Transverse colon (tissue), 4 donors: Measurements from ENCODE around the gene GPT2. TPM values are rescaled to one million over a fixed set of nuclear protein-coding genes. Genes with fewer than 3 reads are reported as not detected.

ENCODE experiments used
- DNase-seq: peaks from one replicate; pipeline ENCODE4 v3.0.0-alpha.2; 2019
- H3K27ac ChIP-seq, 4 donors: fragments of 200-600 bp; sonication (generic); 2 replicates each; pipeline ENCODE4 v1.5.1; 2016 to 2018; ENCODE audit warnings: inconsistent platforms in 4 of 4
- H3K27me3 ChIP-seq: fragments of 200-600 bp; sonication (generic); 2 replicates; pipeline ENCODE4 v1.5.1; 2017; ENCODE audit warnings: inconsistent platforms
- H3K36me3 ChIP-seq, 4 donors: fragments of 200-600 bp; sonication (generic); 2 replicates each; pipeline ENCODE4 v1.5.1; 2017 to 2019; ENCODE audit warnings: inconsistent platforms in 4 of 4
- H3K4me1 ChIP-seq, 4 donors: fragments of 200-600 bp; sonication (generic); 2 replicates each; pipeline ENCODE4 v1.5.1; 2017 to 2020; ENCODE audit warnings: inconsistent platforms in 4 of 4
- H3K4me3 ChIP-seq, 4 donors: fragments of 200-600 bp; sonication (generic); 1 replicate in 1 of 4; 2 replicates in 3 of 4; pipeline versions ENCODE4 v1.5.1 to v1.6.1; 2017 to 2019; ENCODE audit warnings: inconsistent platforms in 4 of 4
- H3K9me3 ChIP-seq, 2 donors: fragments of 200-600 bp; sonication (generic); 2 replicates each; pipeline ENCODE4 v1.5.1; 2017 to 2019; ENCODE audit warnings: inconsistent platforms in 2 of 2
- EP300 ChIP-seq: sonication (generic); formaldehyde crosslinking; IDR thresholded peaks from one replicate; pipeline ENCODE4 v1.6.1; 2017; ENCODE audit warnings: antibody characterized with exemption, low read depth
- POLR2A ChIP-seq: fragments of 450-650 bp; IDR thresholded peaks from one replicate; pipeline ENCODE4 v1.6.1; 2016; ENCODE audit warnings: antibody characterized with exemption, mild to moderate bottlenecking, moderate library complexity
- POLR2AphosphoS5 ChIP-seq, 3 donors: sonication (generic); formaldehyde crosslinking; IDR thresholded peaks; one replicate each; pipeline ENCODE4 v1.6.1; 2016; ENCODE audit warnings: antibody characterized with exemption in 3 of 3
- WGBS, 2 donors: methylation state at CpG; one replicate each; pipeline ENCODE4 v1.1.5; 2018; ENCODE audit warnings: low coverage in 1 of 2; 5-methylcytosine and 5-hydroxymethylcytosine counted together
- in situ Hi-C, 4 donors: fragments of 200-750 bp; cut with MboI; loops; one replicate each; pipeline versions ENCODE4 v1.15.0 to v1.15.1; 2017; ENCODE audit warnings: low sequenced_read_pairs in 3 of 4, low pct_ligation_motif_present in 1 of 4, low pct_unique_long_range_greater_than_20kb in 1 of 4
- intact Hi-C: fragments of 100-400 bp; cut with DNase I; formaldehyde crosslinking; loops from one replicate; pipeline ENCODE4 v1.15.1; 2023; ENCODE audit warnings: low total_unique reads
- small RNA-seq, 4 donors: library from RNA; depleted of rRNA; stranded (forward); fragments of <200 nt; gene quantifications; one replicate each; pipeline ENCODE3, GENCODE V24; 2016
- total RNA-seq, 4 donors: library from RNA; depleted of rRNA; stranded (reverse); fragments of >200 nt; gene quantifications; one replicate each; pipeline ENCODE4 v1.1.0, GENCODE V29; 2016
- TF ChIP-seq, protein P1 (sequence below), 5 experiments: fragments of 200-600 bp in 3 of 5; fragments of 450-650 bp in 2 of 5; sonication (generic) in 3 of 5; IDR thresholded peaks; 1 replicate in 2 of 5; 2 replicates in 3 of 5; pipeline ENCODE4 v1.5.1; 2016 to 2017; ENCODE audit warnings: antibody characterized with exemption in 5 of 5, inconsistent platforms in 3 of 5, mild to moderate bottlenecking in 2 of 5, moderate library complexity in 1 of 5

GPT2 gene
- total RNA-seq, 4 donors from 2014 or later, result 10.9 to 29.5 (median 16.9) TPM

DNA sequence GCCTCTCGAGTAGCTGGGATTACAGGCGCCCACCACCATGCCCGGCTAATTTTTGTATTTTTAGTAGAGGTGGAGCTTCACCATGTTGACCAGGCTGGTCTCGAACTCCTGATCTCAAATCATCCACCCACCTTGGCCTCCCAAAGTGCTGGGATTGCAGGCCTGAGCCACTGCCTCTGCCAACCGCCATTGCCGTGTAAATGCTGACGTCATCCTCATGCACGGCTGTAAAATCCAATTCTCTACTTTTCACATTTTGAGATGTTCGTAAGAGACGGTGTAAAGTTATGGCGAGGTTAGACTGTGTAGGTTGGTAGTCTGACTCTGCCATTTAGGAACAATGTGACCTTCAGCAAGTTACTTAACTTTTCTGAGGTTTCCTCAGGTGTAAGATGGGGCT is 91.0 kb downstream of the GPT2 start:
- Histone ChIP-seq H3K27ac (no peak overlapping the region), H3K4me3 (no peak overlapping the region), H3K4me1 (peaks cover 0 to 35% (median 17%) of the 10 kb centered on the region in 4 donors), H3K27me3 (no peaks in the 10 kb centered on the region), H3K9me3 (no peaks in the 10 kb centered on the region), H3K36me3 (peaks cover 0 to under 1% (median 0%) of the 10 kb centered on the region in 4 donors)
- DNase-seq, result no peak
- intact Hi-C loops (no loop called here), in situ Hi-C loops (no loop called here)
- TF ChIP-seq POLR2A, result no peak
- TF ChIP-seq, protein P1, sequence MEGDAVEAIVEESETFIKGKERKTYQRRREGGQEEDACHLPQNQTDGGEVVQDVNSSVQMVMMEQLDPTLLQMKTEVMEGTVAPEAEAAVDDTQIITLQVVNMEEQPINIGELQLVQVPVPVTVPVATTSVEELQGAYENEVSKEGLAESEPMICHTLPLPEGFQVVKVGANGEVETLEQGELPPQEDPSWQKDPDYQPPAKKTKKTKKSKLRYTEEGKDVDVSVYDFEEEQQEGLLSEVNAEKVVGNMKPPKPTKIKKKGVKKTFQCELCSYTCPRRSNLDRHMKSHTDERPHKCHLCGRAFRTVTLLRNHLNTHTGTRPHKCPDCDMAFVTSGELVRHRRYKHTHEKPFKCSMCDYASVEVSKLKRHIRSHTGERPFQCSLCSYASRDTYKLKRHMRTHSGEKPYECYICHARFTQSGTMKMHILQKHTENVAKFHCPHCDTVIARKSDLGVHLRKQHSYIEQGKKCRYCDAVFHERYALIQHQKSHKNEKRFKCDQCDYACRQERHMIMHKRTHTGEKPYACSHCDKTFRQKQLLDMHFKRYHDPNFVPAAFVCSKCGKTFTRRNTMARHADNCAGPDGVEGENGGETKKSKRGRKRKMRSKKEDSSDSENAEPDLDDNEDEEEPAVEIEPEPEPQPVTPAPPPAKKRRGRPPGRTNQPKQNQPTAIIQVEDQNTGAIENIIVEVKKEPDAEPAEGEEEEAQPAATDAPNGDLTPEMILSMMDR (IDR thresholded peaks at IDR 0.05), result no peak
- TF ChIP-seq EP300, result no peak
- no peak for TF ChIP-seq POLR2AphosphoS5 (IDR thresholded peaks at IDR 0.05)
- WGBS, 2 donors, result 96% methylated on average over 9 to 11 of the region's 11 CpGs

DNA sequence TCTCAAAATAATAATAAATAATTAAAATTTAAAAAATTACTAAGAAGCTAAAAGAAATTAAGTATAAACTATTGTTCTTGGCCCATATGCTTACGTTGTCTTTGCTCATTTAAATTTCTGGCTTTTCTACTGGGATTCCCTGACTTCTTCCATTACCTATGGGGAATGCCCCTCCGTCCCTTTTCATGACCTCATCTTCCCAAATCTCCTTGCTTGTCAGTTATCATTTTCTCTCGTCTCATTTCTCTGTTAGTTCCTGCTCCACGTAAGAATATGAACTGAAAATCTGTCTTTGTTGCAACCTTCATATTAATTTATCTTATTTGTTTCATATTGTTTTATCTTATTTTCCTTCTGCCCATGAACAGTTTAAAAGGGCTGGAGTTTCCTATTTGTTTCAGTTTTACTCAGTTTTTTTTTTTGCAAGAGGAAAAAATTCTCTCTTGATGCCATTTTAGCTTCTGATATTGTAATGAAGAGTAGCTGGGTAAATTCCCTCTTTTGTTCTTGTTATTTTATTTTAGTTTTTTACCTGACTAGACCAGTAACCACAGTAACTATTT is 91.8 kb downstream of the GPT2 start:
- H3K27ac ChIP-seq, result no peak overlapping the region
- DNase-seq, result no peak

DNA sequence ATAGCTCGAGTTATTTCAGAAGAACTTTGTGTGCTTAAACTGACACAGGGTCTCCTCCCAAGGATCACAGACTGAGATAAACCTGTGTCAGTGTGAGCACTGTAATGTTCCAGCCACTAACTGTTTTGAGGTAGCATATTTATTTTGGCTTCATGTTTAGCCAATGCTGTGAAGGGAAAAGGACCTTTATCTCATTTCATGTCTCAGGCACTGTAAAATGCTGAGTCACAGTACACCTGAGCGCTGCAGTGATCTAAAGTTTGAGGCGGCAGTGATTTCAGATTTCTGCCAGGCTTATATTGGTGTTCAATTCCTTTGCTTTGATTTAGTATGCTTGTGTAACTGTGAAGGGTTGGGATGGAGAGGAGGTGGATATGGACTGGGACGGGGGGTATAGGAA is 92.4 kb downstream of the GPT2 start:
- TF ChIP-seq, protein P1 (IDR thresholded peaks at IDR 0.05), result no peak
- TF ChIP-seq EP300, result no peak
- no peak for TF ChIP-seq POLR2A
- no peak for TF ChIP-seq POLR2AphosphoS5 (IDR thresholded peaks at IDR 0.05)
- no peak overlapping the region for H3K4me3 ChIP-seq
- peaks cover 0 to 24% (median 16%) of the 10 kb centered on the region in 4 donors for H3K4me1 ChIP-seq
- intact Hi-C loops, result no loop called here
- WGBS, 2 donors, result 41 to 43% methylated on average over 3 to 4 of the region's 4 CpGs
- DNase-seq, result peak; percentile 21
- no peaks in the 10 kb centered on the region for H3K27me3 ChIP-seq
- in situ Hi-C loops, result no loop called here
- H3K36me3 ChIP-seq, result no peaks in the 10 kb centered on the region
- H3K9me3 ChIP-seq, result no peaks in the 10 kb centered on the region
- no peak overlapping the region for H3K27ac ChIP-seq

More for the DNA sequence above, 91.8 kb downstream of the GPT2 start:
- Histone ChIP-seq H3K27me3 (no peaks in the 10 kb centered on the region), H3K36me3 (no peaks in the 10 kb centered on the region), H3K4me3 (no peak overlapping the region), H3K9me3 (no peaks in the 10 kb centered on the region), H3K4me1 (peaks cover 0 to 29% (median 16%) of the 10 kb centered on the region in 4 donors)
- intact Hi-C loops, result no loop called here
- TF ChIP-seq, protein P1 (IDR thresholded peaks at IDR 0.05), result no peak
- TF ChIP-seq POLR2AphosphoS5 (IDR thresholded peaks at IDR 0.05) (no peak), POLR2A (no peak), EP300 (no peak)
- WGBS, 2 donors, result 75 to 76% methylated on average over 4 of the region's 4 CpGs
- in situ Hi-C loops, result no loop called here

Small RNAs within 50 kb of the gene (small RNA-seq; reads per million reads assigned to genes)
- gene AC007225.2, result 0 reads per million in 4 donors

Other genes starting within 250 kb of the GPT2 start
- gene VPS35, start 195.2 kb upstream of the GPT2 start, total RNA-seq, result 100 to 1,000 TPM in 1 of 4 donors, 10 to 100 TPM in 3; 63.2 to 102 (median 72.1) TPM
- gene ORC6, start 194.7 kb upstream of the GPT2 start, total RNA-seq, result 1 to 10 TPM in 2 of 4 donors, under 1 TPM in 1, not detected in 1; 0.60 to 4.9 (median 2.7) TPM
- gene MYLK3, start 136.0 kb upstream of the GPT2 start, total RNA-seq, result not detected
- gene C16orf87, start 53.2 kb upstream of the GPT2 start, total RNA-seq, result 10 to 100 TPM in 1 of 4 donors, 1 to 10 TPM in 1, under 1 TPM in 2; 0.20 to 10.6 (median 4.4) TPM
- gene DNAJA2, start 89.3 kb downstream of the GPT2 start, total RNA-seq, result 10 to 100 TPM; 17.1 to 53.2 (median 39.2) TPM